Duodenal mucosa (tissue), 2 donors: ENCODE results near the gene BMP5.

Experiments used
- H3K27ac ChIP-seq: one replicate; pipeline ENCODE4 v1.7.0; 2013; ENCODE audit warnings: low read depth, low read length
- H3K27me3 ChIP-seq, 2 donors: one replicate each; pipeline ENCODE4 v1.7.0; 2013; ENCODE audit warnings: low read length in 2 of 2, control low read depth in 1 of 2; ENCODE audit not compliant: insufficient read depth in 2 of 2, control insufficient read depth in 1 of 2
- H3K36me3 ChIP-seq, 2 donors: one replicate each; pipeline ENCODE4 v1.7.0; 2013; ENCODE audit warnings: low read length in 2 of 2, control low read depth in 1 of 2; ENCODE audit not compliant: insufficient read depth in 2 of 2, control insufficient read depth in 1 of 2
- H3K4me1 ChIP-seq, 2 donors: one replicate each; pipeline ENCODE4 v1.7.0; 2013; ENCODE audit warnings: low read length in 2 of 2, control low read depth in 1 of 2; ENCODE audit not compliant: insufficient read depth in 2 of 2, control insufficient read depth in 1 of 2
- H3K4me3 ChIP-seq, 2 donors: one replicate each; pipeline ENCODE4 v1.7.0; 2013; ENCODE audit warnings: low read length in 2 of 2, low read depth in 1 of 2
- H3K9ac ChIP-seq, 2 donors: one replicate each; pipeline ENCODE4 v1.7.0; 2013; ENCODE audit warnings: low read length in 2 of 2, low read depth in 1 of 2
- H3K9me3 ChIP-seq, 2 donors: one replicate each; pipeline ENCODE4 v1.7.0; 2013; ENCODE audit warnings: low read length in 2 of 2, control low read depth in 1 of 2; ENCODE audit not compliant: control insufficient read depth in 1 of 2

The BMP5 gene

DNA sequence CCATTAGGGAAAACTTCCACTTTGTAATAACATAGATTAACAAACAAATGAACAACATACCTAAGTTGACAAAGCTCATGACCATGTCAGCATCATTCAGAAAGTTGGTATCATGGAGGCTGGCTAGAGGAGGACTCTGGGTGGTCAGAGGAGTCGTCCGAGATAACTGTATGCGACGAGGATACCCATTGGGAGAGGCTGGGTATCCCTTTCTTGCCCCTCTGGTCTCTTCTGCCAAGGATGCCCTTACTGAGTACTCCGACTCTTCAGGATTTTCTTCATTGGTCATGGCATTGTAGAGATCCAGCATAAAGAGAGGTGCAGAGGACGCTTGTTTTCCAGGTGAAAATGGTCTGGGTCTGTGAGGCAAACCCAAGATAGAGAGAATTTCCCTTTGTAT, 1.1 kb downstream of the BMP5 start:
- Histone ChIP-seq H3K4me3 (peak overlapping the region; percentile 49 to 53), H3K9ac (peak overlapping the region in 1 of 2 donors; percentile 39)

DNA sequence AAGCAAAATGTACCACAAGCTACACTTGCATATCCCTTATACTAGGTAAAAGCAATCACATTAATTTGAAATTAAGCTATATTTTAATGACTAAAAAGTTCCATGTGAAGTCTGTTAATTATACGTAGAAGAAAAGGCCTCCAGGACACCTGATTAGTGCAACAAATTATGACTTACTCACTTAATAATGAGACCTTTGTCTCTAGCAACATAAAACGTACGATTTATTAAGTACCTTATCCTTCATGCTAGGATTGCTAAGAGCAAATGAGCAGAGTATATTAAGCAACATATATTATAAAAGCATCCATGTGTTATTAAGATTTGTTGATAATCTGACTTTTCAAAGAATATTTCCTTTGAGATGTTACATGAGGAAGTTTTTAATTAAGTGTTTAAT, 2.5 kb downstream of the BMP5 start:
- H3K27me3 ChIP-seq = no peaks in the 10 kb centered on the region
- no peaks in the 10 kb centered on the region for H3K9me3 ChIP-seq
- H3K36me3 ChIP-seq = no peaks in the 10 kb centered on the region
- no peaks in the 10 kb centered on the region for H3K4me1 ChIP-seq
- H3K27ac ChIP-seq = no peak overlapping the region
- peak overlapping the region in 1 of 2 donors; percentile 13 for H3K4me3 ChIP-seq
- no peak overlapping the region for H3K9ac ChIP-seq

More for the DNA sequence above, 1.1 kb downstream of the BMP5 start:
- H3K27ac ChIP-seq = peak overlapping the region; percentile 39
- no peaks in the 10 kb centered on the region for H3K4me1 ChIP-seq
- H3K27me3 ChIP-seq = no peaks in the 10 kb centered on the region
- no peaks in the 10 kb centered on the region for H3K36me3 ChIP-seq
- H3K9me3 ChIP-seq = no peaks in the 10 kb centered on the region

GRCh38 chr6:55870181-55870813, 5.1 kb downstream of the BMP5 start:
- Histone ChIP-seq H3K4me1 (no peaks in the 10 kb centered on the region), H3K4me3 (peak overlapping the region in 1 of 2 donors; percentile 16), H3K9ac (no peak overlapping the region), H3K9me3 (no peaks in the 10 kb centered on the region), H3K36me3 (no peaks in the 10 kb centered on the region), H3K27ac (no peak overlapping the region), H3K27me3 (no peaks in the 10 kb centered on the region)

GRCh38 chr6:55869674-55870073, 5.7 kb downstream of the BMP5 start:
- Histone ChIP-seq H3K9me3 (no peaks in the 10 kb centered on the region), H3K4me1 (no peaks in the 10 kb centered on the region), H3K36me3 (no peaks in the 10 kb centered on the region), H3K4me3 (peak overlapping the region in 1 of 2 donors; percentile 16), H3K9ac (no peak overlapping the region), H3K27me3 (no peaks in the 10 kb centered on the region), H3K27ac (no peak overlapping the region)

DNA sequence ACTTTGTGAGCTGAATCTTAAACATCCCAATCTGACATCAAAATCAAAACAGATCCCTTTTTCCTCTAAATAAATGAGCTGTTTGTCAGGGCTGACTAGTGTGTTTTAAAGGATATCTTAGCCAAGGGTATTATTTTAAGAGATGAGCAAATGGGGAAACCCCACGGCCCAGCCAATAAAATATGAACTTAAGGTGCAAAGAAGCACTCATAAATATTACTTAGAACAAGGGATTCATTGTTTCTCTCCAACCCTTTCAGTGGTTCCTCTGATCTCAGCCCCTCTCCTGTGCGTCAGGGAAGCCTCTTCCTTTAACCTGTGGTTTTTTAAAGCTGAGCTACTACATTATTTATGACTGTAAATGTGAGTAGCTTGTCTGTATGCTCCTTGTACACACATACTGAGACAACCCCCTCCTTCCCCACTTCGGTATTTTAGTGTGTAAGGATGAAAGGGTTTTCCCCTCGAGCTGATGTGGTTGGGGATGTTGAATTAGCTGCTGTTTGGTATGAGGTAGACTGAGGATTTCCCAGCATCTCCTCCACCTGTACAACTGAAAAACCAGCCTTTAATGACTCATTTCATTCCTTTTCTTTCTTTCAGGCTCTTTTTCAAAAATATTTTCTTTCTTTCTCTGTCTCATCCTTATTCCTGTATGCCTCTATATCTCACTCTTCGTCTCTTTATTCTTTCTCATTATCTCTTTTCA, 6.5 kb downstream of the BMP5 start:
- Histone ChIP-seq H3K27ac (no peak overlapping the region), H3K4me3 (no peak overlapping the region), H3K9ac (no peak overlapping the region), H3K27me3 (no peaks in the 10 kb centered on the region), H3K36me3 (no peaks in the 10 kb centered on the region), H3K4me1 (no peaks in the 10 kb centered on the region), H3K9me3 (no peaks in the 10 kb centered on the region)

- Histone ChIP-seq H3K27ac (no peak overlapping the region), H3K4me3 (no peak overlapping the region), H3K27me3 (no peaks in the 10 kb centered on the region), H3K9me3 (no peaks in the 10 kb centered on the region), H3K36me3 (no peaks in the 10 kb centered on the region), H3K9ac (no peak overlapping the region), H3K4me1 (no peaks in the 10 kb centered on the region)
Measured at GRCh38 chr6:55868176-55868575, 7.2 kb downstream of the BMP5 start.

- Histone ChIP-seq H3K27ac (no peak overlapping the region), H3K4me3 (no peak overlapping the region), H3K27me3 (no peaks in the 10 kb centered on the region), H3K9ac (no peak overlapping the region), H3K4me1 (no peaks in the 10 kb centered on the region), H3K9me3 (no peaks in the 10 kb centered on the region), H3K36me3 (no peaks in the 10 kb centered on the region)
Measured at GRCh38 chr6:55866128-55866527, 9.3 kb downstream of the BMP5 start.

- H3K27me3 ChIP-seq = no peaks in the 10 kb centered on the region
- no peaks in the 10 kb centered on the region for H3K4me1 ChIP-seq
- no peaks in the 10 kb centered on the region for H3K9me3 ChIP-seq
- H3K9ac ChIP-seq = no peak overlapping the region
- no peaks in the 10 kb centered on the region for H3K36me3 ChIP-seq
- H3K27ac ChIP-seq = no peak overlapping the region
- H3K4me3 ChIP-seq = no peak overlapping the region
Measured at GRCh38 chr6:55853008-55854001, 22.1 kb downstream of the BMP5 start.

- Histone ChIP-seq H3K27me3 (no peaks in the 10 kb centered on the region), H3K4me3 (no peak overlapping the region), H3K9ac (no peak overlapping the region), H3K9me3 (no peaks in the 10 kb centered on the region), H3K36me3 (no peaks in the 10 kb centered on the region), H3K27ac (no peak overlapping the region), H3K4me1 (no peaks in the 10 kb centered on the region)
Measured at GRCh38 chr6:55841341-55841740, 34.0 kb downstream of the BMP5 start.

- H3K9me3 ChIP-seq = no peaks in the 10 kb centered on the region
- no peaks in the 10 kb centered on the region for H3K27me3 ChIP-seq
- H3K27ac ChIP-seq = no peak overlapping the region
- no peak overlapping the region for H3K4me3 ChIP-seq
- H3K4me1 ChIP-seq = no peaks in the 10 kb centered on the region
- H3K9ac ChIP-seq = no peak overlapping the region
- H3K36me3 ChIP-seq = no peaks in the 10 kb centered on the region
Measured at GRCh38 chr6:55839080-55839479, 36.3 kb downstream of the BMP5 start.
